Middle frontal gyrus (tissue), 1 donor: ENCODE results near the gene ADPRM.

ENCODE experiments used
- DNase-seq: peaks from one replicate; pipeline ENCODE4 v3.0.0-alpha.2; 2015; ENCODE audit warnings: low spot score; ENCODE audit errors: extremely low spot score

ADPRM gene

GRCh38 chr17:10738521-10739258 lies 41.3 kb downstream of the ADPRM start:
- no peak for DNase-seq

- no peak for DNase-seq
These were observed 42.0 kb downstream of the ADPRM start for GRCh38 chr17:10739386-10739785.

GRCh38 chr17:10741416-10742135 lies 44.2 kb downstream of the ADPRM start:
- no peak for DNase-seq

- no peak for DNase-seq
These were observed 45.0 kb downstream of the ADPRM start for GRCh38 chr17:10742431-10742830.

GRCh38 chr17:10743316-10744009 lies 46.1 kb downstream of the ADPRM start:
- DNase-seq, result no peak

GRCh38 chr17:10744501-10745000 lies 47.2 kb downstream of the ADPRM start:
- DNase-seq, result no peak

- no peak for DNase-seq
These were observed 47.8 kb downstream of the ADPRM start for GRCh38 chr17:10745231-10745630.

- DNase-seq, result no peak
These were observed 51.3 kb downstream of the ADPRM start for GRCh38 chr17:10748531-10749181.

GRCh38 chr17:10750210-10750609 lies 52.8 kb downstream of the ADPRM start:
- no peak for DNase-seq

- DNase-seq, result no peak
These were observed 54.2 kb downstream of the ADPRM start for GRCh38 chr17:10751563-10751962.

- no peak for DNase-seq
These were observed 55.3 kb downstream of the ADPRM start for GRCh38 chr17:10752696-10753095.

- no peak for DNase-seq
These were observed 56.7 kb downstream of the ADPRM start for GRCh38 chr17:10754109-10754508.

- DNase-seq, result no peak
These were observed 57.6 kb downstream of the ADPRM start for GRCh38 chr17:10754861-10755591.

GRCh38 chr17:10755592-10756127 lies 58.3 kb downstream of the ADPRM start:
- DNase-seq, result no peak

- no peak for DNase-seq
These were observed 58.8 kb downstream of the ADPRM start for GRCh38 chr17:10756185-10756584.

- DNase-seq, result no peak
These were observed 59.2 kb downstream of the ADPRM start for GRCh38 chr17:10756619-10757018.

GRCh38 chr17:10757067-10757466 lies 59.7 kb downstream of the ADPRM start:
- DNase-seq, result no peak

- DNase-seq, result no peak
These were observed 60.3 kb downstream of the ADPRM start for GRCh38 chr17:10757647-10758046.

GRCh38 chr17:10758062-10758461 lies 60.7 kb downstream of the ADPRM start:
- no peak for DNase-seq
